C4-2B (cell line): Measurements from ENCODE around the gene CCHCR1.
"Not testable (repeated sequence)": the region's sequence is repeated elsewhere in the genome, so short reads cannot be mapped to it uniquely, and the experiment has no call there.

ENCODE experiments used
- H3K27ac ChIP-seq: fragments of 450-650 bp; 2 replicates; pipeline ENCODE4 v1.5.1; 2017
- CTCF ChIP-seq: fragments of 450-650 bp; conservative IDR thresholded peaks from 2 replicates; pipeline ENCODE4 v1.5.1; 2017; ENCODE audit warnings: mild to moderate bottlenecking
- ZFX ChIP-seq: fragments of 450-650 bp; IDR thresholded peaks from 2 replicates; pipeline ENCODE4 v1.6.1; 2017

Gene CCHCR1

DNA sequence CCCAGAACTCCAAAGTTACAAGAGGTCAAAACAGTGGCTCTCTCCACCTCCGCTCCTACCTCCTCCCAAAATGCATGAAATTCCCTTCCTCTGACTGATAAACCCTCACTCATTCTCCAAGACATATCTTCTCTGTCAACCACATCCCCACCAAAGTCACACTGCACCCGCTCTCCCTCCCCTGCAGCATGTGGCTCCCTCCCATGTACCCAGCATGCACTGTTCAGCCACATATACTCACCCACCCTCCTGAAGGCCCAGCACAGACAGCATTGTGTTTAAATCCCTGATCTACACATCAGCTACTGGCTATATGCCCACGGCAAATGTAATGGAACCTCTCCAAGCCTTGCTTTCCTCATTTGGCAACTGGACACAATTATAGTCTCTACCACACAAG is 18.4 kb upstream of the CCHCR1 start:
- no peak for TF ChIP-seq CTCF
- no peak for TF ChIP-seq ZFX
- H3K27ac ChIP-seq: no peak overlapping the region

GRCh38 chr6:31174378-31174777 is 16.8 kb upstream of the CCHCR1 start:
- no peak overlapping the region for H3K27ac ChIP-seq
- TF ChIP-seq ZFX (no peak), CTCF (no peak)

- no peak overlapping the region for H3K27ac ChIP-seq
- TF ChIP-seq ZFX (no peak), CTCF (no peak)
These were observed 15.8 kb upstream of the CCHCR1 start for GRCh38 chr6:31173406-31173805.

DNA sequence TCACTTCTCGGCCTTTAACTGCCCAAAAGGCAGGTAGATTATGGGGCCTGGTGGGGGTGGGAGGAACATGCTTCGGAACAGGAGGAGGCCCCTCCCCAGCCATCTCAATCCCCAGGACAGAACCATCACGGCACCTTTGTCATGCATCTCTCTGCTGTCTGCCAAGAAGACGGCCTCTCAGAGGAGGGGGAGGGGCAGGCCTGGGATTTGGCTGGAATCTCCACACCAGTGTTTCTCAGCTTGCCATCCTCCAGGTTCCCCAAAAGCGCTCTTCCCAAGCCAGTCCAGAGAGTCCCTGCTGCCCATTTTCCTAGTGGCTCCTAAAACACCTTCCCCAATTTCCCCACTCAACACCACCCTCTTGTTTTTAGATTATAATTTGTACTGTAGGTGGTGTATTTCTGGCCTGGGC is 15.4 kb upstream of the CCHCR1 start:
- no peak overlapping the region for H3K27ac ChIP-seq
- TF ChIP-seq ZFX: no peak

GRCh38 chr6:31171931-31172905 is 14.6 kb upstream of the CCHCR1 start:
- TF ChIP-seq ZFX (no peak), CTCF (no peak)
- no peak overlapping the region for H3K27ac ChIP-seq

- H3K27ac ChIP-seq: no peak overlapping the region
These were observed 13.5 kb upstream of the CCHCR1 start for GRCh38 chr6:31170987-31171671.

DNA sequence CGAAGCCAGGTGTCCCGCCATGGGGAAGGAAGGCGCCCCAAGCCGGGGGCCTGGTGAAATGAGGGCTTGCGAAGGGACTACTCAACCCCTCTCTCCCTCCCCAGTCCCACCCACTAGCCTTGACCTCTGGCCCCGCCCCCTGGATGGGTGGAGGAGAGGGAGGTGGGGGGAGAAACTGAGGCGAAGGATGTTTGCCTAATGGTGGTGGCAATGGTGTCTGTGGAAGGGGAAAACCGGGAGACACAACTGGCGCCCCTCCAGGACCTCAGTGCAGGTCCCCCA is 12.9 kb upstream of the CCHCR1 start, which contains the start of gene POU5F1:
POU5F1 (minus strand) TSS at position 83 of the 282 bp plus-strand sequence; CDS start at position 21, 62 bp downstream.
- no peak within 1 kb of the TSS for H3K27ac ChIP-seq
- TF ChIP-seq CTCF (no peak), ZFX (no peak)

More at GRCh38 chr6:31170987-31171671, 13.5 kb upstream of the CCHCR1 start:
- TF ChIP-seq CTCF (no peak), ZFX (no peak)

DNA sequence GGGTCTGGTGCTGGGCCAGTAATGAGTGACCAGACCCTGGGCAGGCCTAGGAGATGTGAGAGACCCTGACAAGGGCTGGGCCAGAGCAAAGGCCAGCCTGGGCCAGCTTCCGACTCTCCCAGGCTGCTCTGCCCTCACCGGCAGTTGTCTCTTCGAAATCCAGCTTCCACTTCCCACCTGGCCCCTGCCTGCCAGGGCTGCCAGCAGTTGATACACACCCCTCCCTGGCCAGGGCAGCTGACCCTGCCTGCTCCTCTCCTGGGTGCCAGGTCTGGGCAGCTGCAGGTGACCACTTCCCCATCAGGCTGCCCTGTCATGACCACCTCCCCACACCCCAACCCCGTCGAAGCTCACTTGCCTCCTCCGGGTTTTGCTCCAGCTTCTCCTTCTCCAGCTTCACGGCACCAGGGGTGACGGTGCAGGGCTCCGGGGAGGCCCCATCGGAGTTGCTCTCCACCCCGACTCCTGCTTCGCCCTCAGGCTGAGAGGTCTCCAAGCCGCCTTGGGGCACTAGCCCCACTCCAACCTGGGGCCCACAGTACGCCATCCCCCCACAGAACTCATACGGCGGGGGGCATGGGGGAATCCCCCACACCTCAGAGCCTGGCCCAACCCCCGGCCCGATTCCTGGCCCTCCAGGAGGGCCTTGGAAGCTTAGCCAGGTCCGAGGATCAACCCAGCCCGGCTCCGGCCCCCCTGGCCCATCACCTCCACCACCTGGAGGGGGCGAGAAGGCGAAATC is 12.4 kb upstream of the CCHCR1 start:
- not testable (repeated sequence) for H3K27ac ChIP-seq
